Vagina (tissue), 2 donors: ENCODE results near the gene DSG2. TPM values are rescaled to one million over a fixed set of nuclear protein-coding genes. Genes with fewer than 3 reads are reported as not detected.
A peak's percentile ranks its signal among the peaks of the same experiment; 100 is the strongest.

ENCODE experiments used
- DNase-seq, 2 donors: peaks; one replicate each; pipeline ENCODE4 v3.0.0-alpha.2; 2017; ENCODE audit errors: extremely low spot score in 2 of 2
- H3K27ac ChIP-seq: fragments of 200-600 bp; sonication (generic); one replicate; pipeline ENCODE4 v1.5.1; 2019
- H3K27me3 ChIP-seq: fragments of 200-600 bp; sonication (generic); one replicate; pipeline ENCODE4 v1.5.1; 2019
- H3K36me3 ChIP-seq, 2 donors: fragments of 200-600 bp; sonication (generic); one replicate each; pipeline ENCODE4 v1.5.1; 2017 to 2019
- H3K4me1 ChIP-seq: fragments of 200-600 bp; sonication (generic); one replicate; pipeline ENCODE4 v1.5.1; 2019
- H3K4me3 ChIP-seq, 2 donors: fragments of 200-600 bp; sonication (generic); 1 replicate in 1 of 2; 2 replicates in 1 of 2; pipeline ENCODE4 v1.5.1; 2016 to 2019
- H3K9me3 ChIP-seq: fragments of 200-600 bp; sonication (generic); one replicate; pipeline ENCODE4 v1.5.1; 2019
- CTCF ChIP-seq, 3 experiments: fragments of 450-650 bp in 2 of 3; fragments of 200-600 bp in 1 of 3; sonication (generic) in 1 of 3; IDR thresholded peaks; one replicate each; pipeline ENCODE4 v1.5.1; 2017 to 2019; ENCODE audit warnings: antibody characterized with exemption in 3 of 3, mild to moderate bottlenecking in 2 of 3, moderate library complexity in 2 of 3
- POLR2A ChIP-seq, 2 donors: fragments of 450-650 bp; IDR thresholded peaks; one replicate each; pipeline ENCODE4 v1.6.1; 2017; ENCODE audit warnings: antibody characterized with exemption in 2 of 2, mild to moderate bottlenecking in 2 of 2, moderate library complexity in 2 of 2
- POLR2AphosphoS5 ChIP-seq, 2 donors: sonication (generic); formaldehyde crosslinking; IDR thresholded peaks; one replicate each; pipeline ENCODE4 v1.9.0; 2017; ENCODE audit warnings: antibody characterized with exemption in 2 of 2, mild to moderate bottlenecking in 2 of 2, low read depth in 1 of 2; ENCODE audit not compliant: insufficient read depth in 1 of 2
- intact Hi-C: fragments of 100-400 bp; cut with DNase I; formaldehyde crosslinking; loops from one replicate; pipeline ENCODE4 v1.15.1; 2023
- total RNA-seq: library from RNA; depleted of rRNA; stranded (reverse); fragments of >200 nt; gene quantifications from one replicate; pipeline ENCODE4 v1.2.3, GENCODE V29; 2016

The DSG2 gene
- total RNA-seq, 1 donor from 2014 or later = 11.8 TPM

GRCh38 chr18:31511098-31511497 is 13.1 kb downstream of the DSG2 start:
- Histone ChIP-seq H3K4me1 (peaks cover 16% of the 10 kb centered on the region), H3K9me3 (no peaks in the 10 kb centered on the region), H3K27me3 (no peaks in the 10 kb centered on the region), H3K36me3 (no peaks in the 10 kb centered on the region), H3K27ac (peak overlapping the region; percentile 66), H3K4me3 (no peak overlapping the region)
- no peak for TF ChIP-seq CTCF (IDR thresholded peaks at IDR 0.05)
- no peak for TF ChIP-seq POLR2AphosphoS5 (IDR thresholded peaks at IDR 0.05; ENCODE audit: insufficient read depth in 1 of 2, low read depth in 1 of 2)
- TF ChIP-seq POLR2A (IDR thresholded peaks at IDR 0.05) = no peak
- DNase-seq = no peak
- intact Hi-C loops = no loop called here

- peaks cover 16% of the 10 kb centered on the region for H3K4me1 ChIP-seq
- no peak for TF ChIP-seq POLR2A (IDR thresholded peaks at IDR 0.05)
- TF ChIP-seq POLR2AphosphoS5 (IDR thresholded peaks at IDR 0.05; ENCODE audit: insufficient read depth in 1 of 2, low read depth in 1 of 2) = peak in 1 of 2 donors; percentile 80
- H3K27ac ChIP-seq = peak overlapping the region; percentile 66
- intact Hi-C loops = no loop called here
- H3K36me3 ChIP-seq = no peaks in the 10 kb centered on the region
- H3K27me3 ChIP-seq = no peaks in the 10 kb centered on the region
- H3K4me3 ChIP-seq = no peak overlapping the region
- no peaks in the 10 kb centered on the region for H3K9me3 ChIP-seq
- DNase-seq = no peak
Observed at GRCh38 chr18:31512203-31512764, 14.3 kb downstream of the DSG2 start.

GRCh38 chr18:31513189-31513935 is 15.4 kb downstream of the DSG2 start:
- H3K27me3 ChIP-seq = no peaks in the 10 kb centered on the region
- H3K36me3 ChIP-seq = no peaks in the 10 kb centered on the region
- no peak overlapping the region for H3K4me3 ChIP-seq
- no peak for DNase-seq
- H3K27ac ChIP-seq = no peak overlapping the region
- TF ChIP-seq POLR2AphosphoS5 (IDR thresholded peaks at IDR 0.05; ENCODE audit: insufficient read depth in 1 of 2, low read depth in 1 of 2) (peak in 1 of 2 donors; percentile 31), POLR2A (IDR thresholded peaks at IDR 0.05) (no peak)
- intact Hi-C loops = no loop called here
- peaks cover 16% of the 10 kb centered on the region for H3K4me1 ChIP-seq
- H3K9me3 ChIP-seq = no peaks in the 10 kb centered on the region

- no peaks in the 10 kb centered on the region for H3K27me3 ChIP-seq
- no peak for DNase-seq
- no peaks in the 10 kb centered on the region for H3K36me3 ChIP-seq
- no peak for TF ChIP-seq POLR2AphosphoS5 (IDR thresholded peaks at IDR 0.05; ENCODE audit: insufficient read depth in 1 of 2, low read depth in 1 of 2)
- no peak for TF ChIP-seq POLR2A (IDR thresholded peaks at IDR 0.05)
- H3K27ac ChIP-seq = no peak overlapping the region
- intact Hi-C loops = no loop called here
- no peak overlapping the region for H3K4me3 ChIP-seq
- no peaks in the 10 kb centered on the region for H3K9me3 ChIP-seq
- peaks cover 8% of the 10 kb centered on the region for H3K4me1 ChIP-seq
Observed at GRCh38 chr18:31516437-31516836, 18.5 kb downstream of the DSG2 start.

GRCh38 chr18:31526374-31526773 is 28.4 kb downstream of the DSG2 start:
- no peaks in the 10 kb centered on the region for H3K9me3 ChIP-seq
- no peak for DNase-seq
- H3K36me3 ChIP-seq = no peaks in the 10 kb centered on the region
- H3K27ac ChIP-seq = no peak overlapping the region
- no peaks in the 10 kb centered on the region for H3K27me3 ChIP-seq
- H3K4me1 ChIP-seq = no peaks in the 10 kb centered on the region
- TF ChIP-seq POLR2AphosphoS5 (IDR thresholded peaks at IDR 0.05; ENCODE audit: insufficient read depth in 1 of 2, low read depth in 1 of 2) (no peak), CTCF (IDR thresholded peaks at IDR 0.05) (no peak), POLR2A (IDR thresholded peaks at IDR 0.05) (no peak)
- no peak overlapping the region for H3K4me3 ChIP-seq
- intact Hi-C loops = no loop called here

GRCh38 chr18:31533236-31533635 is 35.3 kb downstream of the DSG2 start:
- no peak for DNase-seq
- Histone ChIP-seq H3K36me3 (no peaks in the 10 kb centered on the region), H3K27ac (no peak overlapping the region), H3K4me1 (no peaks in the 10 kb centered on the region), H3K27me3 (no peaks in the 10 kb centered on the region), H3K4me3 (no peak overlapping the region), H3K9me3 (no peaks in the 10 kb centered on the region)
- intact Hi-C loops = no loop called here
- TF ChIP-seq POLR2AphosphoS5 (IDR thresholded peaks at IDR 0.05; ENCODE audit: insufficient read depth in 1 of 2, low read depth in 1 of 2) = no peak
- no peak for TF ChIP-seq POLR2A (IDR thresholded peaks at IDR 0.05)
- no peak for TF ChIP-seq CTCF (IDR thresholded peaks at IDR 0.05)
